Ascending aorta (tissue), 2 donors: ENCODE measurements around the gene AP1G1. TPM values are rescaled to one million over a fixed set of nuclear protein-coding genes. Genes with fewer than 3 reads are reported as not detected.
"Not testable (repeated sequence)": the region's sequence is repeated elsewhere in the genome, so short reads cannot be mapped to it uniquely, and the experiment has no call there.

Experiments used
- DNase-seq, 2 donors: peaks; one replicate each; pipeline ENCODE4 v3.0.0-alpha.2; 2019; ENCODE audit warnings: low spot score in 2 of 2
- H3K27ac ChIP-seq, 2 donors: fragments of 200-600 bp; sonication (generic); one replicate each; pipeline ENCODE4 v1.5.1; 2016 to 2017; ENCODE audit warnings: mild to moderate bottlenecking in 1 of 2
- H3K27me3 ChIP-seq: fragments of 200-600 bp; sonication (generic); one replicate; pipeline ENCODE4 v1.5.1; 2017
- H3K36me3 ChIP-seq, 2 donors: fragments of 200-600 bp; sonication (generic); one replicate each; pipeline ENCODE4 v1.5.1; 2016
- H3K4me1 ChIP-seq, 2 donors: fragments of 200-600 bp; sonication (generic); one replicate each; pipeline ENCODE4 v1.5.1; 2016 to 2017; ENCODE audit warnings: mild to moderate bottlenecking in 1 of 2
- H3K4me3 ChIP-seq, 2 donors: fragments of 200-600 bp; sonication (generic); one replicate each; pipeline ENCODE4 v1.5.1; 2016 to 2017; ENCODE audit warnings: mild to moderate bottlenecking in 1 of 2
- H3K9me3 ChIP-seq, 2 donors: fragments of 200-600 bp; sonication (generic); one replicate each; pipeline ENCODE4 v1.5.1; 2016
- intact Hi-C: fragments of 100-400 bp; cut with DNase I; formaldehyde crosslinking; loops from one replicate; pipeline ENCODE4 v1.15.1; 2023
- total RNA-seq: library from RNA; depleted of rRNA; stranded (reverse); fragments of >200 nt; gene quantifications from one replicate; pipeline ENCODE4 v1.1.0, GENCODE V29; 2016
- TF ChIP-seq, protein P1 (sequence below), 3 experiments: fragments of 200-600 bp in 2 of 3; fragments of 450-650 bp in 1 of 3; sonication (generic) in 2 of 3; IDR thresholded peaks; one replicate each; pipeline ENCODE4 v1.5.1; 2016 to 2019; ENCODE audit warnings: antibody characterized with exemption in 3 of 3, mild to moderate bottlenecking in 1 of 3, moderate library complexity in 1 of 3

Gene AP1G1
- total RNA-seq, 1 donor from 2014 or later, result 40.7 TPM

DNA sequence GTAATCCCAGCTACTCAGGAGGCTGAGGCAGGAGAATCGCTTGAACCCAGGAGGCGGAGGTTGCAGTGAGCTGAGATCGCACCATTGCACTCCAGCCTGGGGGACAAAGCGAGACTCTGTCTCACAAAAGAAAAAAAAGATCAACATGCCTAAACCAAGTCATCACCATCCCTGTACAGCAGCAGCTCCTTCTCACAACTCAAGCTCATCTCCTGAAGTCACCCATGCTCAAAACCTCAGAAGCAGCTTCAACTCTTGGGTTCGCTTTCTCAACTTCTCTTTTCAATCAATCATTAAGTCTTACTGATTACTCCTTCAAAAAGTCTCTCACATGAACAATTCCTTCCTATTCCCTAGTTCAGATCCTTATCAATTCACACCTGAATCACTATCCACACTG, 115.5 kb downstream of the AP1G1 start:
- Histone ChIP-seq H3K4me3 (no peak overlapping the region), H3K27me3 (no peaks in the 10 kb centered on the region), H3K4me1 (no peaks in the 10 kb centered on the region), H3K9me3 (no peaks in the 10 kb centered on the region), H3K27ac (no peak overlapping the region), H3K36me3 (peaks cover 8 to 16% of the 10 kb centered on the region in 2 donors)
- DNase-seq, result no peak
- intact Hi-C loops, result no loop called here
- TF ChIP-seq, protein P1, sequence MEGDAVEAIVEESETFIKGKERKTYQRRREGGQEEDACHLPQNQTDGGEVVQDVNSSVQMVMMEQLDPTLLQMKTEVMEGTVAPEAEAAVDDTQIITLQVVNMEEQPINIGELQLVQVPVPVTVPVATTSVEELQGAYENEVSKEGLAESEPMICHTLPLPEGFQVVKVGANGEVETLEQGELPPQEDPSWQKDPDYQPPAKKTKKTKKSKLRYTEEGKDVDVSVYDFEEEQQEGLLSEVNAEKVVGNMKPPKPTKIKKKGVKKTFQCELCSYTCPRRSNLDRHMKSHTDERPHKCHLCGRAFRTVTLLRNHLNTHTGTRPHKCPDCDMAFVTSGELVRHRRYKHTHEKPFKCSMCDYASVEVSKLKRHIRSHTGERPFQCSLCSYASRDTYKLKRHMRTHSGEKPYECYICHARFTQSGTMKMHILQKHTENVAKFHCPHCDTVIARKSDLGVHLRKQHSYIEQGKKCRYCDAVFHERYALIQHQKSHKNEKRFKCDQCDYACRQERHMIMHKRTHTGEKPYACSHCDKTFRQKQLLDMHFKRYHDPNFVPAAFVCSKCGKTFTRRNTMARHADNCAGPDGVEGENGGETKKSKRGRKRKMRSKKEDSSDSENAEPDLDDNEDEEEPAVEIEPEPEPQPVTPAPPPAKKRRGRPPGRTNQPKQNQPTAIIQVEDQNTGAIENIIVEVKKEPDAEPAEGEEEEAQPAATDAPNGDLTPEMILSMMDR (IDR thresholded peaks at IDR 0.05), result no peak

GRCh38 chr16:71689901-71690300, 118.7 kb downstream of the AP1G1 start:
- no peak overlapping the region for H3K27ac ChIP-seq
- peaks cover 8 to 24% of the 10 kb centered on the region in 2 donors for H3K36me3 ChIP-seq
- intact Hi-C loops, result no loop called here
- DNase-seq, result no peak
- no peaks in the 10 kb centered on the region for H3K27me3 ChIP-seq
- no peaks in the 10 kb centered on the region for H3K9me3 ChIP-seq
- no peak overlapping the region for H3K4me3 ChIP-seq
- no peaks in the 10 kb centered on the region for H3K4me1 ChIP-seq
- TF ChIP-seq, protein P1 (IDR thresholded peaks at IDR 0.05), result no peak

DNA sequence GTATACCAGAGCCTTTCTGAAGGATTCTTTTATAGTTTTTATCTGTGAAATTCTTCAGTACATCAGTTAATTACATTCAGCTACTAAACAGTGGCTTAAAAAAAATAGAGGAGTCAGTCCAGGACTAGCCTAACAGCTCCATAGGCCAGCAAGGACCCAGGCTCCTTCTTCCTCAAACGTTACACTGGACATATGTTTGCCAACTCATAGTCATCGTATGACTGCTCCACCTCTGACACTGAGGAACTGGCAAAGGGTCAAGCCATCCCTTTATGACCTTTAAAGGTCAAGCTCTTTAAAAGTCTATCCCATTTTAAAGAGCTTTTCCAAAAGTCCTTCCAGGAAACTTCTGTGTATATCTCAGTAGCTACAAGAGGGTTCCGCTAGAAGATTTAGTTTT, 120.8 kb downstream of the AP1G1 start:
- Histone ChIP-seq H3K9me3 (no peaks in the 10 kb centered on the region), H3K4me1 (no peaks in the 10 kb centered on the region), H3K4me3 (no peak overlapping the region), H3K36me3 (peaks cover 18 to 43% of the 10 kb centered on the region in 2 donors), H3K27me3 (no peaks in the 10 kb centered on the region), H3K27ac (no peak overlapping the region)
- no peak for DNase-seq
- TF ChIP-seq, protein P1 (IDR thresholded peaks at IDR 0.05), result no peak
- intact Hi-C loops, result no loop called here

DNA sequence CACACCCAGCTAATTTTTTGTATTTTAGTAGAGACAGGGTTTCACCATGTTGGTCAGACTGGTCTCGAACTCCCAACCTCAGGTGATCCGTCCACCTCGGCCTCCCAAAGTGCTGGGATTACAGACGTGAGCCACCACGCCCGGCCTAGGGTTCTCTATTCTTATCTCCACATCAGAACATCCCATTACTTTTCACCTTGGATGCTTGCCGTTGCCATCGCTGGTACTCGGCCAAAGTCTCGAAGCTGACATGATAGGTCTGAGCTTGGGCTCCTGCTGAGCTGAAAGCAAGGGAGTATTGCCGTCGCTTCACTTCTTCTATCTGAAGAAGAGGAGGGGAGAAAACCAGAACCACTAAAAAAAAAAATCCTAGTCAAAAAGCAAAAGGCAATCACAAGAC, 124.4 kb downstream of the AP1G1 start:
- DNase-seq, H3K27ac ChIP-seq, H3K4me3 ChIP-seq, H3K9me3 ChIP-seq, H3K4me1 ChIP-seq, intact Hi-C loops, H3K27me3 ChIP-seq: not testable (repeated sequence)
- H3K36me3 ChIP-seq, result peaks cover 22 to 60% of the 10 kb centered on the region in 2 donors

GRCh38 chr16:71681360-71681759, 127.3 kb downstream of the AP1G1 start:
- peaks cover 36 to 80% of the 10 kb centered on the region in 2 donors for H3K36me3 ChIP-seq
- H3K4me1 ChIP-seq, result no peaks in the 10 kb centered on the region
- H3K9me3 ChIP-seq, result no peaks in the 10 kb centered on the region
- TF ChIP-seq, protein P1 (IDR thresholded peaks at IDR 0.05), result no peak
- H3K27me3 ChIP-seq, result no peaks in the 10 kb centered on the region
- H3K4me3 ChIP-seq, result no peak overlapping the region
- no peak overlapping the region for H3K27ac ChIP-seq
- intact Hi-C loops, result no loop called here
- DNase-seq, result no peak

Other genes starting within 250 kb of the AP1G1 start
- gene TAT, start 231.7 kb downstream of the AP1G1 start, total RNA-seq, result 6.7 TPM
- gene MARVELD3, start 182.7 kb downstream of the AP1G1 start, total RNA-seq, result not detected
- gene PHLPP2, start 84.1 kb downstream of the AP1G1 start, total RNA-seq, result 8.4 TPM
- gene ATXN1L, start 37.1 kb upstream of the AP1G1 start, total RNA-seq, result 11.8 TPM
- not detected for gene ZNF821, start 75.3 kb upstream of the AP1G1 start, total RNA-seq
- 116 TPM for gene IST1, start 86.7 kb upstream of the AP1G1 start, total RNA-seq
- not detected for gene PKD1L3, start 191.6 kb upstream of the AP1G1 start, total RNA-seq
- gene DHODH, start 199.9 kb upstream of the AP1G1 start, total RNA-seq, result 8.6 TPM
- 137 TPM for gene HP, start 245.7 kb upstream of the AP1G1 start, total RNA-seq